Trophoblast cell (in vitro differentiated cells and primary cell): Measurements from ENCODE around the gene HAP1.

Experiments used
- DNase-seq, 2 donors: peaks; one replicate each; pipeline ENCODE4 v3.0.0-alpha.2; 2016
- H2AFZ ChIP-seq: 2 replicates; pipeline ENCODE4 v1.6.1; 2013; ENCODE audit warnings: low read length, moderate library complexity, mild to moderate bottlenecking; ENCODE audit not compliant: insufficient read depth, poor library complexity
- H2AK5ac ChIP-seq: 2 replicates; pipeline ENCODE4 v1.6.1; 2013; ENCODE audit warnings: mild to moderate bottlenecking, low read length
- H2BK120ac ChIP-seq: 2 replicates; pipeline ENCODE4 v1.6.1; 2013; ENCODE audit warnings: low read length, mild to moderate bottlenecking, moderate library complexity; ENCODE audit not compliant: insufficient read depth, poor library complexity
- H2BK12ac ChIP-seq: 2 replicates; pipeline ENCODE4 v1.6.1; 2013; ENCODE audit warnings: mild to moderate bottlenecking, low read length, moderate library complexity
- H2BK5ac ChIP-seq: 2 replicates; pipeline ENCODE4 v1.6.1; 2013; ENCODE audit warnings: low read length, low read depth, moderate library complexity, mild to moderate bottlenecking; ENCODE audit not compliant: poor library complexity
- H3K14ac ChIP-seq: 2 replicates; pipeline ENCODE4 v1.6.1; 2013; ENCODE audit warnings: mild to moderate bottlenecking, low read length
- H3K18ac ChIP-seq: 2 replicates; pipeline ENCODE4 v1.6.1; 2013; ENCODE audit warnings: mild to moderate bottlenecking, low read length
- H3K23ac ChIP-seq: 2 replicates; pipeline ENCODE4 v1.6.1; 2013; ENCODE audit warnings: low read length
- H3K27ac ChIP-seq: 2 replicates; pipeline ENCODE4 v1.5.1; 2013; ENCODE audit warnings: low read depth, mild to moderate bottlenecking, inconsistent platforms, low read length, moderate library complexity
- H3K27me3 ChIP-seq: 2 replicates; pipeline ENCODE4 v1.6.1; 2013; ENCODE audit warnings: inconsistent platforms, mild to moderate bottlenecking, low read length, moderate library complexity; ENCODE audit not compliant: insufficient read depth
- H3K36me3 ChIP-seq, 2 experiments: 1 replicate in 1 of 2; 2 replicates in 1 of 2; pipeline ENCODE4 v1.6.1; 2013; ENCODE audit warnings: low read length in 2 of 2, mild to moderate bottlenecking in 2 of 2, moderate library complexity in 1 of 2; ENCODE audit not compliant: insufficient read depth in 2 of 2, control insufficient read depth in 1 of 2
- H3K4ac ChIP-seq: 2 replicates; pipeline ENCODE4 v1.6.1; 2013; ENCODE audit warnings: low read depth, mild to moderate bottlenecking, low read length, moderate library complexity
- H3K4me1 ChIP-seq, 2 experiments: 1 replicate in 1 of 2; 2 replicates in 1 of 2; pipeline ENCODE4 v1.6.1; 2013; ENCODE audit warnings: low read length in 2 of 2, mild to moderate bottlenecking in 2 of 2, moderate library complexity in 1 of 2; ENCODE audit not compliant: insufficient read depth in 2 of 2, control insufficient read depth in 1 of 2
- H3K4me2 ChIP-seq: 2 replicates; pipeline ENCODE4 v1.6.1; 2013; ENCODE audit warnings: inconsistent platforms, mild to moderate bottlenecking, low read length, moderate library complexity
- H3K4me3 ChIP-seq: 2 replicates; pipeline ENCODE4 v1.5.1; 2013; ENCODE audit warnings: mild to moderate bottlenecking, low read depth, low read length, inconsistent platforms
- H3K79me1 ChIP-seq: one replicate; pipeline ENCODE4 v1.6.1; 2013; ENCODE audit warnings: low read length
- H3K79me2 ChIP-seq: 2 replicates; pipeline ENCODE4 v1.6.1; 2013; ENCODE audit warnings: low read length, mild to moderate bottlenecking; ENCODE audit not compliant: control insufficient read depth, insufficient read depth, poor library complexity
- H3K9ac ChIP-seq: 2 replicates; pipeline ENCODE4 v1.6.1; 2013; ENCODE audit warnings: mild to moderate bottlenecking, low read length
- H3K9me3 ChIP-seq: 2 replicates; pipeline ENCODE4 v1.6.1; 2013; ENCODE audit warnings: low read depth, mild to moderate bottlenecking, control low read depth, inconsistent platforms, low read length; ENCODE audit not compliant: insufficient read depth
- H4K12ac ChIP-seq: 2 replicates; pipeline ENCODE4 v1.6.1; 2013; ENCODE audit warnings: low read depth, mild to moderate bottlenecking, low read length, moderate library complexity
- H4K8ac ChIP-seq: 2 replicates; pipeline ENCODE4 v1.6.1; 2013; ENCODE audit warnings: low read depth, mild to moderate bottlenecking, low read length, moderate library complexity
- H4K91ac ChIP-seq: one replicate; pipeline ENCODE4 v1.6.1; 2013; ENCODE audit warnings: low read depth, mild to moderate bottlenecking, low read length, moderate library complexity
- WGBS: extraction: QIAGEN DNeasy Blood & Tissue Kit; methylation state at CpG from one replicate; pipeline ENCODE4 v1.1.7; 2013; ENCODE audit warnings: missing lambda C conversion rate; ENCODE audit not compliant: insufficient read length, insufficient coverage; ENCODE audit errors: extremely low coverage; 5-methylcytosine and 5-hydroxymethylcytosine counted together

HAP1 gene

DNA sequence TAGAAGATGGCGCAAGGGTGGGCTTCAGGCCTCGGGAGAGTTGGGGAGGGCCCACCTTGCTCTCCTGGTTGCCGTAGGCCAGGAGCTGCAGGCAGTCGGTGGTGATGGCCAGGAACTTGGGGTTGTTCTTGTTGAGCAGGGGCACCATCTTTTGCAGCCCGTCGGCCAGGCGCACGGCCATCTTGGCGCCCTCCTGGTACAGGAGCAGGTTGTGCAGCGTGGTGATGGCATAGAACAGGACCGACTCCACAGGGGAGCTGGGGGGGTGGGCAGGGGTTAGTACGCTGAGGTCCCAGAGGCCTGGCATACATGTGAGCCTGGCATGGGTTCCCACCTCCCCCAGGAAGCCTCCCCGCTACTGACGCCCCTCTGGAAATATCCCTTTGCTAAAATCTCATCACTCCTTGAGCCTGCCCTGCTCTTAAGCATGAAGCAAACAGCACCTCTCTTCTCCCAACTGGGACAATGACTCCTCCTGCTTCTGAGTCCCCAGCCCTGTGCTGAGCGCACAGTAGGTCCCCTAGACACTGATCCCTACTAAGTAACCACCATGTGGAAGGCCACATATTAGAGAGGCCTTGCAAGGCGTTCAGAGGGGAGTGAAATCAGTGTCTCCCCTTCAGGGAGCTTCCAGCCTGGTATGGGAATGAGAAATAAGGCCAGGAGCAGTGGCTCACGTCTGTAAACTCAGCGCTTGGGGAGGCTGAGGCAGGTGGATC lies 33.0 kb upstream of the HAP1 start:
- Histone ChIP-seq H3K27ac (no peak overlapping the region), H3K23ac (no peak overlapping the region), H3K9ac (no peak overlapping the region), H4K8ac (no peak overlapping the region), H2BK120ac (no peak overlapping the region), H4K91ac (no peak overlapping the region), H3K79me2 (peaks cover 7% of the 10 kb centered on the region), H3K4me3 (no peak overlapping the region), H3K36me3 (peaks cover 82 to 85% of the 10 kb centered on the region in 2 experiments), H3K4me1 (peaks cover 12 to 18% of the 10 kb centered on the region in 2 experiments), H4K12ac (no peak overlapping the region), H3K18ac (no peak overlapping the region), H3K4me2 (no peak overlapping the region), H3K79me1 (peaks cover 8% of the 10 kb centered on the region), H3K4ac (no peak overlapping the region), H3K14ac (no peak overlapping the region), H3K27me3 (no peaks in the 10 kb centered on the region), H3K9me3 (peaks cover 7% of the 10 kb centered on the region), H2BK12ac (no peak overlapping the region), H2AK5ac (no peak overlapping the region), H2AFZ (no peak overlapping the region), H2BK5ac (no peak overlapping the region)
- no peak for DNase-seq
- WGBS = no CpG with 5 or more reads among the region's 18 CpGs

DNA sequence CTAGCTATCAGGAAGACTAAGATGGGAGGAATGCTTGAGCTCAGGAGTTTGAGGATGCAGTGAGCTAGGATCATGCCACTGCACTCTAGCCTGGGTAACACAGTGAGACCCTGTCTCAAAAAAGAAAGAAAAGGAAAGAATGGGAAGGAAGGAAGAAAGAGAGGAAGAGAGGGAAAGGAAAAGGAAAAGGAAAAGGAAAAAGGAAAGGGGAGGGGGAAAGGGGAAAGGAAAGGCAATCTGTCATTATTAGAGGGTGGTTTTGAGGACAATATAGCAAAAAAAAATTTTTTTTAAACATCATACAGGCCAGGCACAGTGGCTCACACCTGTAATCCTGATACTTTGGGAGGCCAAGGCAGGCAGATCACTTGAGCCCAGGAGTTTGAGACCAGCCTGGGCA lies 31.7 kb upstream of the HAP1 start:
- no peak overlapping the region for H3K23ac ChIP-seq
- no peaks in the 10 kb centered on the region for H3K79me2 ChIP-seq
- H4K8ac ChIP-seq = no peak overlapping the region
- H4K12ac ChIP-seq = no peak overlapping the region
- H3K27ac ChIP-seq = no peak overlapping the region
- H3K27me3 ChIP-seq = no peaks in the 10 kb centered on the region
- H2AK5ac ChIP-seq = no peak overlapping the region
- no peak for DNase-seq
- H3K4ac ChIP-seq = no peak overlapping the region
- H4K91ac ChIP-seq = no peak overlapping the region
- H3K4me1 ChIP-seq = peaks cover 2 to 8% of the 10 kb centered on the region in 2 experiments
- H3K4me3 ChIP-seq = no peak overlapping the region
- no peaks in the 10 kb centered on the region for H3K79me1 ChIP-seq
- no peak overlapping the region for H3K4me2 ChIP-seq
- no peak overlapping the region for H3K18ac ChIP-seq
- H2BK5ac ChIP-seq = no peak overlapping the region
- no peak overlapping the region for H2AFZ ChIP-seq
- no peak overlapping the region for H3K14ac ChIP-seq
- peaks cover 84 to 87% of the 10 kb centered on the region in 2 experiments for H3K36me3 ChIP-seq
- no peak overlapping the region for H3K9ac ChIP-seq
- no peak overlapping the region for H2BK120ac ChIP-seq
- no peak overlapping the region for H2BK12ac ChIP-seq
- H3K9me3 ChIP-seq = peaks cover 7% of the 10 kb centered on the region

DNA sequence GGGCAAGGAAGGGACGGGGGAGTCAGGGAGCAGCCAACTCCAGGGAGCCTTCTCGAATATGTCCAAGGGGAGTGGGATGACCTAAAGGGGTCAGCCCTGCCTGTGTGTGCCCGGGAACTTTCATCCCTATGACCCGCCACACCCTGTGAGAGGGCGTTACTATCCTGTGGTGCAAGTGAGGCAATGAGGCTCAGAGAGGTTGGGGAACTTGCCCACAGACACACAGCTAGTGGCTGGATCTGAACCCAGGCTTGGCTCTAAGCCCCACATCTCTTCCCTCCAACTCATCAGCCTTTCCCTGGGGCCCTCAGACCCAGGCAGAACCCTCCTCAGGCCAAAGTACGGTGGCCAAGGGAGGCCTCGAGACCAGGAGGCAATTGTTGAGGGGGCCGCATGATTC lies 28.9 kb upstream of the HAP1 start:
- Histone ChIP-seq H3K27me3 (no peaks in the 10 kb centered on the region), H3K79me1 (no peaks in the 10 kb centered on the region), H3K4ac (no peak overlapping the region), H3K4me1 (peaks cover 2 to 8% of the 10 kb centered on the region in 2 experiments), H4K12ac (no peak overlapping the region), H3K36me3 (peaks cover 82% of the 10 kb centered on the region in 2 experiments), H4K91ac (no peak overlapping the region), H3K27ac (peak overlapping the region; percentile 36), H4K8ac (no peak overlapping the region), H3K4me2 (no peak overlapping the region), H2BK5ac (no peak overlapping the region), H3K14ac (no peak overlapping the region), H2AK5ac (no peak overlapping the region), H3K9me3 (peaks cover 9% of the 10 kb centered on the region), H3K18ac (peak overlapping the region; percentile 22), H3K79me2 (no peaks in the 10 kb centered on the region), H2AFZ (no peak overlapping the region), H3K9ac (no peak overlapping the region), H3K23ac (peak overlapping the region; percentile 31), H3K4me3 (peak overlapping the region; percentile 23), H2BK120ac (no peak overlapping the region), H2BK12ac (no peak overlapping the region)
- no peak for DNase-seq
- no CpG with 5 or more reads among the region's 8 CpGs for WGBS

DNA sequence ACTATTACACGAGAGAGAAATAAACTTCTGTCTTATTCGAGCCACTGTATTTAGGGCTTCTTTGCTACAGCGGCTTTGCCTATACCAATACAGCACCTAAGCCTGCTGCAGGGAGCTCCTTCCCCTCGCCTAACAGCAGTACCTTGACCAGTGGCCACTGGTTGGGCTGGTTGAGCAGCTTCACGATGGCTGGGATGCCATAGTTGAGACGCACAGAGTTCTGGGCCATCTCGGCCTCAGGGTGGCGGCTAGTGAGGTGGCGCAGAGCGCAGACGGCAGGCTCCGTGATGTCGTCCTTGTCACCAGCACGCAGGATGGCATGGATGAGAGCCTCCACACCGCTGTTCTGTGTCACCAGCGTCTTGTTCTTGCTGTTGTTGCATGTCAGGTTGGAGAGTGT lies 28.4 kb upstream of the HAP1 start:
- Histone ChIP-seq H3K14ac (no peak overlapping the region), H2AFZ (no peak overlapping the region), H3K4me1 (peaks cover 2 to 8% of the 10 kb centered on the region in 2 experiments), H3K4me2 (no peak overlapping the region), H3K9me3 (peaks cover 12% of the 10 kb centered on the region), H4K8ac (no peak overlapping the region), H3K27ac (peak overlapping the region; percentile 36), H4K12ac (no peak overlapping the region), H2BK12ac (no peak overlapping the region), H2BK120ac (no peak overlapping the region), H3K18ac (peak overlapping the region; percentile 8), H3K4ac (no peak overlapping the region), H3K27me3 (no peaks in the 10 kb centered on the region), H3K9ac (no peak overlapping the region), H3K79me2 (no peaks in the 10 kb centered on the region), H3K79me1 (no peaks in the 10 kb centered on the region), H3K23ac (no peak overlapping the region), H3K4me3 (no peak overlapping the region), H2AK5ac (no peak overlapping the region), H2BK5ac (no peak overlapping the region), H4K91ac (no peak overlapping the region), H3K36me3 (peaks cover 81 to 83% of the 10 kb centered on the region in 2 experiments)
- DNase-seq = peak; percentile 97 to 98
- WGBS = no CpG with 5 or more reads among the region's 16 CpGs
